ENCODE data around the gene INSR.

INSR gene

DNA sequence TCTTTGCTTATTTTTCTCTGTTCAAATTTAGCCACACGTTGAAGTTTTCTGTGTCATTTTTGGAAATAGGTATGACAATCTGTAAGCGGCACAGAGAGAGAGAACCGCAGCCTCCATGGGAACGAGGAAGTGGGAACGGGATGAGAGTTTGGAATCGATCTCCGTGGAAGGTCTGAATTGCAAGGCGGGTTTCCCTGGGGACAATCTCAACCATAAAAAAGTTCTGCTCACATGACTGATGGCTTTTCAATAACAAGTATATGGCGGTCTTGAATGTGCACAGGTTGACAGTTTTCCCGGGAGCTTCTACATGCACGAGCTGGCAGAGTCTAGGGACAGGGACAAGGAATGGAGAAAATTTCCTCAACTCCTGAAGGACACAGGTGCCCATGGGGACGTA, 90.9 kb downstream of the INSR start:
- H3K4me3 ChIP-seq (ENCODE audit: low read length) = no peak overlapping the region
- no peak for DNase-seq (ENCODE audit: low read depth)
- TF ChIP-seq, protein P1, sequence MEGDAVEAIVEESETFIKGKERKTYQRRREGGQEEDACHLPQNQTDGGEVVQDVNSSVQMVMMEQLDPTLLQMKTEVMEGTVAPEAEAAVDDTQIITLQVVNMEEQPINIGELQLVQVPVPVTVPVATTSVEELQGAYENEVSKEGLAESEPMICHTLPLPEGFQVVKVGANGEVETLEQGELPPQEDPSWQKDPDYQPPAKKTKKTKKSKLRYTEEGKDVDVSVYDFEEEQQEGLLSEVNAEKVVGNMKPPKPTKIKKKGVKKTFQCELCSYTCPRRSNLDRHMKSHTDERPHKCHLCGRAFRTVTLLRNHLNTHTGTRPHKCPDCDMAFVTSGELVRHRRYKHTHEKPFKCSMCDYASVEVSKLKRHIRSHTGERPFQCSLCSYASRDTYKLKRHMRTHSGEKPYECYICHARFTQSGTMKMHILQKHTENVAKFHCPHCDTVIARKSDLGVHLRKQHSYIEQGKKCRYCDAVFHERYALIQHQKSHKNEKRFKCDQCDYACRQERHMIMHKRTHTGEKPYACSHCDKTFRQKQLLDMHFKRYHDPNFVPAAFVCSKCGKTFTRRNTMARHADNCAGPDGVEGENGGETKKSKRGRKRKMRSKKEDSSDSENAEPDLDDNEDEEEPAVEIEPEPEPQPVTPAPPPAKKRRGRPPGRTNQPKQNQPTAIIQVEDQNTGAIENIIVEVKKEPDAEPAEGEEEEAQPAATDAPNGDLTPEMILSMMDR (conservative IDR thresholded peaks at IDR 0.05; ENCODE audit: low read depth, low read length) = no peak

DNA sequence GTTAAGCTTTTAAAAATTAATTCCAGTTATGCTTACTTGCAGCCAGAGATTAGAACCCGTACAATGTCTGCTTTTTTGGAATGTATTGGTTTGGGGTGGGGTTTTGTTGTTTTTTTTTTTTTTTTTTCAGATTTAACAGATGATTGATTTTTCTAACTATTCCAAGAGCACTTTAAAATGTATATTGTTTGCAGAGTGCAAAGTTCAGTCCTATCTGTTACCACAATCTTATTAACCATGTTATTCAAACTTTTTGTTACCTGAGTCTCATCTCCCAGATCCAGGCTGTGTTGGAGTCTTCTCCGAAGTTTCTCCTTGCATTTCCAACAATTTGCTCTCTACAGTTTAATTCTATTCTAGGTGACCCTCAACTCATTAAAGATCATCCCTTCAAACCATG, 91.3 kb downstream of the INSR start:
- no peak overlapping the region for H3K4me3 ChIP-seq (ENCODE audit: low read length)
- TF ChIP-seq, protein P1 (conservative IDR thresholded peaks at IDR 0.05; ENCODE audit: low read depth, low read length) = no peak
- no peak for DNase-seq (ENCODE audit: low read depth)

DNA sequence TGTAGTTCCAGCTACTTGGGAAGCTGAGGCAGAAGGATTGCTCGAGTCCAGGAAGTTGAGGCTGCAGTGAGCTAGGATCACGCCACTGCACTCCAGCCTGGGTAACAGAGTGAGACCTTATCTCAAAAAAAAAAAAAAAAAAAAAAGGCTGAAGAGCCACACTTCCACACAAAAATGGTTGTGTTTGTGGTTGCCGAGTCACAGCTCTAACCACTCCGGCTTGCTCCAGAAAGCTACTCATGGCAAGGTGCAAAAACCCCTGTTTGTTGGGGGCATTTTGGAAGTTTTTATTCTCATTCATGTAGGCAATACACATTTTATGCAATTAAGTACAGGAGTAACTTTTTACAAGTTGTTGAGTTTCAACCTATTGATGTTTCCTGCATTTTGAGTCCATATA, 93.5 kb downstream of the INSR start:
- H3K4me3 ChIP-seq (ENCODE audit: low read length) = no peak overlapping the region
- DNase-seq (ENCODE audit: low read depth) = no peak
- TF ChIP-seq, protein P1 (conservative IDR thresholded peaks at IDR 0.05; ENCODE audit: low read depth, low read length) = no peak

DNA sequence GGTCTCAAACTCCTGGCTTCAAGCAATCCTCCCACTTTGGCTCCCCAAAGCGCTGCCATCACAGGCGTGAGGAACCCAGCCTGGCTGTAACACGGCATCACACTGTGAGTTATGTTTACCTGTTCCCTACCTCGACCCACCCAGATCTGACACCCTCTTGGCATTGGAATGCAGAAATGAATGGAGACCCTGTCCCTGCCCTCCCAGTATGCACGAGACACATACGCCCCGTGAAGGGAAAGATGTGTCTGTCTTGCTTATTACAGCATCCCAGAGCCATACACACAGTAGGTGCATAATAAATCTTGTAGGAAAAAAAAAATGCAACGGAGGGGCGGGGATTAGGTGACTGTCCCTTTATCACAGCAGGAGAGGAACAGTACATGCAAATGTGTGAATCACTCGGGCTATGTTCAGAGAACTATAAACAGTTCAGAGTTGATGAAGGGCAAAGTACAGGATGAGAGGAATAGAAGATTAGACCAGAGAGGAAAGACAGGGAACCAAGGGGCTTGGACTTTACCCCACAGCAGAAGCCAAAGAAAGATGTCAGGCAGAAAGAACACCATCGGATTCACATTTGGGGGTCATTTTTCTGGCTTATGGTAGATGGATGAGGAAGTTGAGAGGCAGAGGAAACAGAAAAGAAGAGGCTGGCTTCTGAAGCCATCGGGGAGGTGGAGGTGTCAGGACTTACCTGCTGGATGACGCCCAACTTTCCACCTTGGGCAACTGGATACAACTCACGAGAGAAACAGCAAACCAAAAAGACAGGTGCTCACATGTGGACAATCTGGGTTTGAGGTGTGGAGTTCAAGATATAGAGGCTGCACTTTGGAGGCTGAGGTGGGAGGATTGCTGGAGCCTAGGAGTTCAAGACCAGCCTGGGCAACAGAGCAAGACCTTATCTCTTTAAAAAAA, 94.3 kb downstream of the INSR start:
- no peak for DNase-seq (ENCODE audit: low read depth)
- TF ChIP-seq, protein P1 (conservative IDR thresholded peaks at IDR 0.05; ENCODE audit: low read depth, low read length) = no peak
- H3K4me3 ChIP-seq (ENCODE audit: low read length) = no peak overlapping the region

DNA sequence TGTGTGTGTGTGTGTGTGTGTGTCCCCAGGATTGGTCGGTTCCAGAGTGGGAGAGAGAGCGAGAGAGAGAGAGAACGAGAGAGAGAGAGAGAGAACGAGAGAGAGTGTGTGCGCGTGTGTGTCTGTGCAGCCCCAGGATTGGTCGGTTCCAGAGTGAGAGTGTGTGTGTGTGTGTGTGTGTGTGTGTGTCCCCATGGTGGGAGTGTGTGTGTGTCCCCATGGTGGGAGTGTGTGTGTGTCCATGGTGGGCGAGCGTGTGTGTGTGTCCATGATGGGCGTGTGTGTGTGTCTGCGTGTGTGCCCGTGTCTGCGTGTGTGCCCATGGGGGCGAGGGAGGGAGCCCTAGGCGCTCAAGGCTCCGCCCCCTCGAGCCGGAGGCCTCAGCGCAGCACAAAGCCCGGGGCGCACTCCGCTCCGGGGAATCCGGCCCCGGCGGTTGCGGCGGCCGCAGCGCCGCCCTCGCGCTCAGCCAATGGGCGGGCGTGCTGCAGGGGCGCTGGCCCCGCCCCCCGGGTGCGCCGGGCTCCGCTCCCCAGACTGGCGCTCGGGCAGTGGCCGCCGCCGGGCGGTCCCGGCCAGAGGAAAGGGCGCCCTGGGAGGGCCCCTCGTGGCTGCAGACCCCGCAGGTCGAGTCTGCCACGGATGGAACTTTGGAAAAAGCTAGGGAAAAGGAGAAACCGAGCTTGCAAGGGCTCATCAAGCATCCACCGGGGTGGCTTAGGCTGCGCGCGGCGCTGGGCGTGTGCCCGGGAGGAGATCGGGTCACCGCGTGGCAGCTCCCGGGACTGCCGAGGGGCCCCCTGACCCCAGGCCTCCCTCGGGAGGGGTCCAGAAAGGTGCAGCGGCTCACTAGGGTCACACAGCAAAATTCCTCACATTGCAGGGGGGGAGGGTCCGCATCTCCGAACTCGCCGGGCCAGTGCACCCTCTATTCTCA, 96.2 kb downstream of the INSR start:
- peak overlapping the region; percentile 76 for H3K4me3 ChIP-seq (ENCODE audit: low read length)
- TF ChIP-seq, protein P1 (conservative IDR thresholded peaks at IDR 0.05; ENCODE audit: low read depth, low read length) = peak; percentile 12
- peak; percentile 76 for DNase-seq (ENCODE audit: low read depth)

DNA sequence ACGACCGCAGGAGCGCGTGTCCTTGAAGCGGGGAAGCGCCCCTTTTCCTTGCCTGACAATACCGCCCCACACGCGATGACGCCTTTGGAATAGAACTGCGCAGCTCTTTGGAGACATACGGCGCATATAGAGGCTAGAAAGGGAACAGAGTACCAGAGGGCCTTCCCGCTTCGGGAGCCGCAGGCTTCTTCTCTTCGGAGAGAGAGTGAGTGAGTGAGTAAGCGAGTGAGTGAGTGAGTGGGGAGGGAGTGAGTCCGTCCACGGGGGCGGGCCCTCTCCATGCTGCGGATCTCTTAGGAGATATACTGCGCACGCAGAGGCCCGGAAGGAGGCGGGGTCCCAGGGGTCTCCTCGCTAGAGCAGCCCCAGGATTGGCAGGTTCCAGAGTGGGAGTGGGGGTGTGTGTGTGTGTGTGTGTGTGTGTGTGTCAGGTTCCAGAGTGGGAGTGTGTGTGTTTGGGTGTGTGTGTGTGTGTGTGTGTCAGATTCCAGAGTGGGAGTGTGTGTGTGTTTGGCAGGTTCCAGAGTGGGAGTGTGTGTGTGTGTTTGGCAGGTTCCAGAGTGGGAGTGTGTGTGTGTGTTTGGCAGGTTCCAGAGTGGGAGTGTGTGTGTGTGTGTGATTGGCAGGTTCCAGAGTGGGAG, 97.0 kb downstream of the INSR start:
- TF ChIP-seq, protein P1 (conservative IDR thresholded peaks at IDR 0.05; ENCODE audit: low read depth, low read length) = no peak
- H3K4me3 ChIP-seq (ENCODE audit: low read length) = peak overlapping the region; percentile 47
- DNase-seq (ENCODE audit: low read depth) = peak; percentile 63

Measured in retinal pigment epithelial cell (primary cell).